Mesenchymal stem cell (in vitro differentiated cells and primary cell): Measurements from ENCODE around the gene ZDHHC7.

Experiments
- DNase-seq: peaks from one replicate; pipeline ENCODE4 v3.0.0-alpha.2; 2013
- H2AFZ ChIP-seq: one replicate; pipeline ENCODE4 v1.6.1; 2013; ENCODE audit warnings: low read depth, mild to moderate bottlenecking, control low read depth, inconsistent platforms, low read length, moderate library complexity
- H2AK5ac ChIP-seq: 2 replicates; pipeline ENCODE4 v1.6.1; 2013; ENCODE audit warnings: low read length, moderate library complexity, mild to moderate bottlenecking, inconsistent platforms; ENCODE audit not compliant: severe bottlenecking
- H2BK120ac ChIP-seq: one replicate; pipeline ENCODE4 v1.6.1; 2013; ENCODE audit warnings: low read depth, mild to moderate bottlenecking, inconsistent platforms, low read length, moderate library complexity
- H2BK12ac ChIP-seq, 2 experiments: one replicate each; pipeline ENCODE4 v1.6.1; 2013; ENCODE audit warnings: inconsistent platforms in 2 of 2, low read length in 2 of 2, mild to moderate bottlenecking in 2 of 2, moderate library complexity in 2 of 2, control low read depth in 1 of 2
- H2BK15ac ChIP-seq: one replicate; pipeline ENCODE4 v1.6.1; 2013; ENCODE audit warnings: mild to moderate bottlenecking, low read depth, inconsistent platforms; ENCODE audit not compliant: poor library complexity, severe bottlenecking
- H2BK5ac ChIP-seq: 2 replicates; pipeline ENCODE4 v1.6.1; 2013; ENCODE audit warnings: low read depth, mild to moderate bottlenecking, low read length, control low read depth, inconsistent platforms; ENCODE audit not compliant: poor library complexity, severe bottlenecking
- H3K14ac ChIP-seq, 2 experiments: one replicate each; pipeline ENCODE4 v1.6.1; 2013; ENCODE audit warnings: inconsistent platforms in 2 of 2, low read length in 2 of 2, control low read depth in 1 of 2, mild to moderate bottlenecking in 1 of 2, moderate library complexity in 1 of 2
- H3K18ac ChIP-seq, 2 experiments: one replicate each; pipeline ENCODE4 v1.6.1; 2013; ENCODE audit warnings: inconsistent platforms in 2 of 2, low read length in 2 of 2, control low read depth in 1 of 2, low read depth in 1 of 2, mild to moderate bottlenecking in 1 of 2
- H3K23ac ChIP-seq, 2 experiments: one replicate each; pipeline ENCODE4 v1.6.1; 2013; ENCODE audit warnings: inconsistent platforms in 2 of 2, low read length in 2 of 2, mild to moderate bottlenecking in 2 of 2, moderate library complexity in 2 of 2, control low read depth in 1 of 2
- H3K27ac ChIP-seq: 2 replicates; pipeline ENCODE4 v1.5.1; 2013; ENCODE audit warnings: mild to moderate bottlenecking, moderate library complexity, low read length, control low read depth, inconsistent platforms; ENCODE audit not compliant: poor library complexity, severe bottlenecking
- H3K27me3 ChIP-seq, 2 experiments: 2 replicates each; pipeline versions ENCODE4 v1.6.1 to v1.7.0; 2013; ENCODE audit warnings: low read length in 2 of 2, mild to moderate bottlenecking in 2 of 2, moderate library complexity in 2 of 2, control low read depth in 1 of 2, inconsistent platforms in 1 of 2; ENCODE audit not compliant: control insufficient read depth in 1 of 2, insufficient read depth in 1 of 2
- H3K36me3 ChIP-seq, 2 experiments: 2 replicates each; pipeline versions ENCODE4 v1.6.1 to v1.7.0; 2013; ENCODE audit warnings: low read length in 2 of 2, control low read depth in 1 of 2, inconsistent platforms in 1 of 2, low read depth in 1 of 2, mild to moderate bottlenecking in 1 of 2; ENCODE audit not compliant: insufficient read depth in 2 of 2, control insufficient read depth in 1 of 2
- H3K4ac ChIP-seq, 2 experiments: one replicate each; pipeline ENCODE4 v1.6.1; 2013; ENCODE audit warnings: inconsistent platforms in 2 of 2, low read length in 2 of 2, mild to moderate bottlenecking in 2 of 2, moderate library complexity in 2 of 2, control low read depth in 1 of 2, low read depth in 1 of 2
- H3K4me1 ChIP-seq: 2 replicates; pipeline ENCODE4 v1.6.1; 2013; ENCODE audit warnings: low read depth, low read length, control low read depth; ENCODE audit not compliant: control insufficient read depth, insufficient read depth
- H3K4me2 ChIP-seq: 2 replicates; pipeline ENCODE4 v1.6.1; 2013; ENCODE audit warnings: low read length, mild to moderate bottlenecking, inconsistent platforms; ENCODE audit not compliant: poor library complexity, severe bottlenecking
- H3K4me3 ChIP-seq, 2 experiments: 2 replicates each; pipeline versions ENCODE4 v1.5.1 to v1.7.0; 2013; ENCODE audit warnings: low read length in 2 of 2, mild to moderate bottlenecking in 2 of 2, control low read depth in 1 of 2, low read depth in 1 of 2; ENCODE audit not compliant: insufficient read depth in 1 of 2
- H3K79me1 ChIP-seq: replicated peaks from 2 replicates; pipeline ENCODE4 v1.6.1; 2013; ENCODE audit warnings: mild to moderate bottlenecking, control low read depth, low read length, inconsistent platforms; ENCODE audit not compliant: poor library complexity, severe bottlenecking
- H3K9ac ChIP-seq: 2 replicates; pipeline ENCODE4 v1.7.0; 2013; ENCODE audit warnings: mild to moderate bottlenecking, low read length, moderate library complexity
- H3K9me3 ChIP-seq: 2 replicates; pipeline ENCODE4 v1.7.0; 2013; ENCODE audit warnings: mild to moderate bottlenecking, low read length; ENCODE audit not compliant: control insufficient read depth
- H4K8ac ChIP-seq: one replicate; pipeline ENCODE4 v1.6.1; 2013; ENCODE audit warnings: inconsistent platforms, mild to moderate bottlenecking, low read length, moderate library complexity
- H4K91ac ChIP-seq: one replicate; pipeline ENCODE4 v1.6.1; 2013; ENCODE audit warnings: mild to moderate bottlenecking, low read length, inconsistent platforms
- WGBS: methylation state at CpG from one replicate; pipeline ENCODE4 v1.1.7; 2013; ENCODE audit warnings: mixed read lengths; 5-methylcytosine and 5-hydroxymethylcytosine counted together

Gene ZDHHC7

DNA sequence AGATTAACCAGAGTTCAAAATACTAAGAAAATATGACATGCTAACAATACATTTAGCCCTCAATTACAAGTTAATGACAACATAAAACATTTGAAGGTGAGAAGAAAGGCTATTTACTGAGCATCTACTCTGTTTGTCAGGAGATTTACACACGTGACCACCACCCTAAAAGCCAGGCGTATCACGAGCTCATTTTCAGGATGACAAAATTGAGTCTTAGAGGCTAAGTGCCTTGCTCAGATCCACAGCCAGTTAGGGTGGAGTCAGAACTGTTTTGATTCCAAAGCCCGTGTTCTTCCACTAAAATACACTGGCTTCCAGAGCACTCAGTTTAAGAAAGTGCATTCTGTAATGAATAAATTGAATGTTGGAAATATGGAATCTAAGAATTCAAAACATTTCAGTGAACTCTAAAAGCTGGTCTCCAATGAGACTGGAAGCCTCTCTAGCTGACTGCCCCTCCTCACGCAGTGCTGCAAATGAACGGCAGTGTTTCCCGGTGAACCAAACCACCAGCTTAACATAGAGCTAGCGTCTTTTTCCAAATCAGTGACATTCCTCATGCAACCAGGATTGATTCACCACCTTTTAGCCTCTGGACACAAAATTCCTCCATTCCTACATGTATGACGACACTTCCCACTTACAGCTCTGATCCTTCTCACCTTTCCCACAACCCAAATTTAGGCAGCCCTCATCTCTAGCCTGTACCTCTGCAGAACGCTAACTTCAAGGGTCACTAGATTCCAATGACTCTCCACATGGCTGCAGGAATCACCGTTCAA, 5.9 kb downstream of the ZDHHC7 start:
- no peak overlapping the region for H2AFZ ChIP-seq

DNA sequence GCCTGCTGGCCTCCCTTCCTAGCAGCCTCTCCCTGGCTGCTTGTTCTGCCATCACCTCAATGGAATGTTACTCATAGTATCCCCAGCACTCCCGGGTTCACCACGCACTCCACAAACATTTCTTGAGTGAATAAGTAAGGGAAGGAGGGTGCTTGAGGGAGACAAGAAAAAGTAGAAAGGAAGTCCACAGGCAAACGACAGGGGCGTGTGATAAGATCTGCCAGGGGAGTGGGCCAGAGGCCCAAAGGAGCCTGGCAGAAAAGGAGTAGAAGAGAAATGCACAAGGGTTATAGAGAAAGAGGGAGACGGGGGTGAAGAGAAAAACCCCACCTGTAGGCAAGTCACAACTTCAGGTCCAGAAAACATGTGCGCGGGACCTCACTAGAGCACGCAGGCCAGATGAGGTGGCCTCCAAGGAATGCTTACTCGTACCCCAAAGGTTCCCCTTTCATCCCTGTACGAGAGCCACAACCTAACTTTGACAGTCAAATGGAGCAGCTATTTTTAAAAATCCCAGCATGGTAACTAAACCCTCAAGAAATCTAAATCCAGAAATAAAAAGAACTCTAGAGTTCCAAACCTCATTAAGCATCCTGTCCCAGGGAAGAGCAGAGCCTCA, 6.6 kb downstream of the ZDHHC7 start:
- H2AFZ ChIP-seq: no peak overlapping the region
- no peak overlapping the region for H3K14ac ChIP-seq
- peak overlapping the region in 1 of 2 experiments; percentile 61 for H3K4me3 ChIP-seq
- peak overlapping the region; percentile 86 for H2BK5ac ChIP-seq
- H3K4me1 ChIP-seq: peaks cover 40% of the 10 kb centered on the region
- peak overlapping the region; percentile 20 for H2BK15ac ChIP-seq
- WGBS: 24% methylated on average over 8 of the region's 10 CpGs
- H2BK12ac ChIP-seq: peak overlapping the region; percentile 69 to 70
- H3K27me3 ChIP-seq: no peaks in the 10 kb centered on the region
- no peaks in the 10 kb centered on the region for H3K79me1 ChIP-seq
- H3K4me2 ChIP-seq: peak overlapping the region; percentile 65
- peak overlapping the region; percentile 87 for H2AK5ac ChIP-seq
- peak overlapping the region; percentile 85 to 99 for H3K18ac ChIP-seq
- H3K23ac ChIP-seq: no peak overlapping the region
- peak overlapping the region; percentile 99 for H3K27ac ChIP-seq
- no peaks in the 10 kb centered on the region for H3K9me3 ChIP-seq
- peak overlapping the region; percentile 75 for H4K91ac ChIP-seq
- peaks cover 3 to 21% of the 10 kb centered on the region in 2 experiments for H3K36me3 ChIP-seq
- peak; percentile 91 for DNase-seq
- peak overlapping the region; percentile 89 for H3K9ac ChIP-seq
- H2BK120ac ChIP-seq: peak overlapping the region; percentile 74
- H3K4ac ChIP-seq: peak overlapping the region; percentile 81 to 96
- H4K8ac ChIP-seq: peak overlapping the region; percentile 73

More for the DNA sequence above, 5.9 kb downstream of the ZDHHC7 start:
- WGBS: 62% methylated on average over 10 of the region's 11 CpGs
- peak overlapping the region; percentile 39 for H2BK5ac ChIP-seq
- peaks cover 3 to 14% of the 10 kb centered on the region in 2 experiments for H3K36me3 ChIP-seq
- no peaks in the 10 kb centered on the region for H3K79me1 ChIP-seq
- no peak overlapping the region for H3K4ac ChIP-seq
- peak; percentile 57 for DNase-seq
- H3K23ac ChIP-seq: peak overlapping the region in 1 of 2 experiments; percentile 9
- H3K9ac ChIP-seq: peak overlapping the region; percentile 89
- no peaks in the 10 kb centered on the region for H3K27me3 ChIP-seq
- H4K91ac ChIP-seq: no peak overlapping the region
- peak overlapping the region; percentile 3 for H3K4me2 ChIP-seq
- peak overlapping the region; percentile 74 for H2BK120ac ChIP-seq
- peak overlapping the region; percentile 12 for H4K8ac ChIP-seq
- H3K18ac ChIP-seq: peak overlapping the region; percentile 11 to 37
- H2BK12ac ChIP-seq: peak overlapping the region; percentile 6 to 56
- peak overlapping the region; percentile 84 for H2AK5ac ChIP-seq
- peak overlapping the region in 1 of 2 experiments; percentile 61 for H3K4me3 ChIP-seq
- H3K27ac ChIP-seq: peak overlapping the region; percentile 99
- H3K14ac ChIP-seq: no peak overlapping the region
- H3K4me1 ChIP-seq: peaks cover 43% of the 10 kb centered on the region
- H2BK15ac ChIP-seq: no peak overlapping the region
- no peaks in the 10 kb centered on the region for H3K9me3 ChIP-seq

DNA sequence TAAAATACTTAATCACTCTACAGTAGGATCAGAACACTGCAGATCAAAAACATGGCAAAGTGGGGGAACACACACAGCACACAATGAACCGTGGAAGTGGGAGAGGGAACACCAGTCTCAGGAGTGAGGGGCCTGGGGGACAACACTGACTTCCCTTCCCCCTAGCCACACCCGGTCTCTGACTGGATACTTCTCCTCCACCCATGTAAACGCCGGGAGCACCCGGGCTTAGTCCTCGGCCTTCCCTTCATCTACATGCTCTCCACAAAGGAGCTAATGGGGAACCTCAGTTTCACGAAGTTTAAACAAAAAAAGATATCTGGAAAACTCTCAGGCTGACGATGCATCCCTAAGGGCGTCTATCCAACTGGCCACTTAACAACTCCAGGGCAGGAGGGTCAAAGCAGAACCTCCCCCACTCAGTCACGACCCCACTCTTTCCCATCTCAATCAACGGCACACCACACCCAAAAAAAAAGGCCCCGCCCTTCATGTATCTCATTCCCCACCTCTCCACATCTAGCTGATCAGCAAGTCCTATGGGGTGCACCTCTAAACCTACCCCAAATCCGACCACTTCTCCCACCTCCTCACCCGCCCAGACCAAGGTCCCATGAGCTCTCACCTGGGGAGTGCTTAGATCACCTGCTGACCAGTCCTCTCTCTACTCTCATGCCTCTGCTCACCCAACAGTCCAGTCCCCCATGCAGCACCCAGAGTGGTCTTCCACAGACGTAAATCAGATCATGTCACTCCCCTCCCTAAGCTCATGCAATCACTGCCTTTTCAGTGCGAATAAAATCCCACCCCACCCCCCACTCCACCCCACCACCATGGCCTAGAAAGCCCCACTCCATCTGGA, 7.4 kb downstream of the ZDHHC7 start:
- 66% methylated on average over 16 of the region's 16 CpGs for WGBS
- H2BK12ac ChIP-seq: peak overlapping the region; percentile 59 to 69
- H3K9me3 ChIP-seq: no peaks in the 10 kb centered on the region
- peak overlapping the region in 1 of 2 experiments; percentile 69 for H3K4me3 ChIP-seq
- peaks cover 3 to 23% of the 10 kb centered on the region in 2 experiments for H3K36me3 ChIP-seq
- no peak overlapping the region for H3K14ac ChIP-seq
- H3K23ac ChIP-seq: no peak overlapping the region
- peak overlapping the region; percentile 99 for H3K27ac ChIP-seq
- no peaks in the 10 kb centered on the region for H3K27me3 ChIP-seq
- no peak for DNase-seq
- H2BK15ac ChIP-seq: peak overlapping the region; percentile 98
- H2BK120ac ChIP-seq: peak overlapping the region; percentile 74
- H4K8ac ChIP-seq: peak overlapping the region; percentile 70
- H3K4ac ChIP-seq: peak overlapping the region; percentile 63 to 82
- H3K4me1 ChIP-seq: peaks cover 40% of the 10 kb centered on the region
- H3K18ac ChIP-seq: peak overlapping the region; percentile 75 to 99
- no peak overlapping the region for H3K4me2 ChIP-seq
- peak overlapping the region; percentile 89 for H3K9ac ChIP-seq
- peak overlapping the region; percentile 72 for H2AK5ac ChIP-seq
- peak overlapping the region; percentile 9 for H2BK5ac ChIP-seq
- H4K91ac ChIP-seq: peak overlapping the region; percentile 77
- H2AFZ ChIP-seq: no peak overlapping the region
- H3K79me1 ChIP-seq: no peaks in the 10 kb centered on the region
